ENCODE data around the gene FLACC1. TPM values are rescaled to one million over a fixed set of nuclear protein-coding genes. Genes with fewer than 3 reads are reported as not detected.

Gene FLACC1
- total and polyA plus RNA-seq, 2 experiments from 2014 or later, result 0.10 to 0.27 TPM

GRCh38 chr2:201269764-201270163 is 87.4 kb downstream of the FLACC1 start:
- no peaks in the 10 kb centered on the region for H3K4me1 ChIP-seq (ENCODE audit: insufficient read depth)
- no peak for ATAC-seq
- no peak for DNase-seq (ENCODE audit: low spot score)
- H3K9me3 Mint-ChIP-seq, result no peaks in the 10 kb centered on the region; the same call in 2 of the 3 replicates
- H3K4me1 Mint-ChIP-seq, result no peaks in the 10 kb centered on the region
- H3K4me3 ChIP-seq, result no peak overlapping the region
- TF ChIP-seq STAT1 (IDR thresholded peaks at IDR 0.05; ENCODE audit: unreplicated experiment) (no peak), POLR2AphosphoS5 (IDR thresholded peaks at IDR 0.05; ENCODE audit: low read depth) (no peak), CREB1 (CRISPR knock-in tag; IDR thresholded peaks at IDR 0.05; ENCODE audit: low read depth) (no peak), NANOG (IDR thresholded peaks at IDR 0.05; ENCODE audit: borderline replicate concordance) (no peak), JUNB (IDR thresholded peaks at IDR 0.05; ENCODE audit: unreplicated experiment) (no peak), ZNF462 (CRISPR knock-in tag; IDR thresholded peaks at IDR 0.05) (no peak), ZNF114 (CRISPR knock-in tag; IDR thresholded peaks at IDR 0.05) (no peak), EZH2 (IDR thresholded peaks at IDR 0.05; ENCODE audit: low read depth, unreplicated experiment) (no peak), EZH2phosphoT487 (IDR thresholded peaks at IDR 0.05; ENCODE audit: unreplicated experiment) (no peak), ETS1 (IDR thresholded peaks at IDR 0.05) (no peak), CTCF (conservative IDR thresholded peaks at IDR 0.05; ENCODE audit: low read depth in 2 of 2) (no peak), REST (IDR thresholded peaks at IDR 0.05; ENCODE audit: unreplicated experiment) (no peak), ZNF331 (CRISPR knock-in tag; IDR thresholded peaks at IDR 0.05; ENCODE audit: low read depth) (no peak)
- no peak overlapping the region for H2AFZ ChIP-seq
- H4K20me1 ChIP-seq (replicated peaks; ENCODE audit: insufficient read depth), result no peaks in the 10 kb centered on the region
- no peak overlapping the region for H3K4me3 Mint-ChIP-seq
- no peak overlapping the region for H3K27ac ChIP-seq (ENCODE audit: low read depth)
- no peaks in the 10 kb centered on the region for H3K79me2 ChIP-seq (replicated peaks; ENCODE audit: insufficient read depth)
- no peaks in the 10 kb centered on the region for H3K36me3 Mint-ChIP-seq (ENCODE audit: low read depth)
- H3K27me3 ChIP-seq (ENCODE audit: insufficient read depth), result no peaks in the 10 kb centered on the region
- H3K36me3 ChIP-seq (ENCODE audit: insufficient read depth), result no peaks in the 10 kb centered on the region
- H3K9me2 ChIP-seq (ENCODE audit: insufficient read depth), result no peaks in the 10 kb centered on the region
- H3K27me3 Mint-ChIP-seq (ENCODE audit: insufficient read depth, low read depth, poor library complexity), result peaks cover 4% of the 10 kb centered on the region
- no peaks in the 10 kb centered on the region for H3F3A ChIP-seq (replicated peaks; ENCODE audit: low read depth)
- H3K27ac Mint-ChIP-seq, result no peak overlapping the region
- H3K4me2 ChIP-seq, result no peak overlapping the region
